A549 (cell line): ENCODE results near the gene OPN1SW. TPM values are rescaled to one million over a fixed set of nuclear protein-coding genes. Genes with fewer than 3 reads are reported as not detected.

ENCODE experiments used
- ATAC-seq, 2 experiments: fragments of 200-7000 bp in 1 of 2; fragments of >200 bp in 1 of 2; cut with Nextera tagmentation in 1 of 2; cut with Tn5 transposase in 1 of 2; 3 replicates each; pipeline versions ENCODE4 v1.8.0 to v1.9.1; 2018 to 2020; ENCODE audit warnings: mild to moderate bottlenecking in 1 of 2, moderate library complexity in 1 of 2
- CTCF ChIA-PET: fragments of 300-600 bp; sonication (Branson Sonifier 250); formaldehyde crosslinking; extraction: SDS; loops from one replicate; lab custom pipeline; 2021; ENCODE audit warnings: antibody characterized with exemption, inconsistent platforms; lab: Yijun Ruan, JAX
- POLR2A ChIA-PET: fragments of 350-600 bp; formaldehyde crosslinking; extraction: SDS; loops from one replicate; lab custom pipeline; 2021; ENCODE audit warnings: antibody characterized with exemption, inconsistent platforms; lab: Yijun Ruan, JAX
- DNase-seq, 2 experiments: peaks; one replicate each; pipeline versions ENCODE4 v3.0.0 to v3.0.0-alpha.2; 2011 to 2016; ENCODE audit warnings: low read depth in 1 of 2, low spot score in 1 of 2
- FAIRE-seq: peaks from 2 replicates; lab custom pipeline; 2011; peaks lifted over from hg19 to GRCh38; lab: Jason Lieb, UNC
- H3K27ac ChIP-seq, 2 experiments: fragments of >200 bp; sonication (Bioruptor Twin); formaldehyde crosslinking; 3 replicates each; pipeline ENCODE4 v1.5.1; 2016 to 2017
- H3K4me1 ChIP-seq: fragments of >200 bp; sonication (Bioruptor Twin); formaldehyde crosslinking; 3 replicates; pipeline ENCODE4 v1.6.1; 2016
- H3K4me2 ChIP-seq: fragments of >200 bp; sonication (Bioruptor Twin); formaldehyde crosslinking; 3 replicates; pipeline ENCODE4 v1.6.1; 2016
- H3K4me3 ChIP-seq: fragments of >200 bp; sonication (Bioruptor Twin); formaldehyde crosslinking; 3 replicates; pipeline ENCODE4 v1.5.1; 2016
- H3K9me3 ChIP-seq: fragments of >200 bp; sonication (Bioruptor Twin); formaldehyde crosslinking; 3 replicates; pipeline ENCODE4 v1.6.1; 2016
- BHLHE40 ChIP-seq: IDR thresholded peaks from 2 replicates; pipeline ENCODE4 v1.6.1; 2012; ENCODE audit warnings: low read depth, low read length, inconsistent platforms
- CEBPB ChIP-seq, 2 experiments: fragments of >200 bp in 1 of 2; sonication (Bioruptor Twin) in 1 of 2; formaldehyde crosslinking in 1 of 2; IDR thresholded peaks; 2 replicates each; pipeline ENCODE4 v1.6.1; 2012 to 2016
- EHMT2 ChIP-seq: fragments of 200-600 bp; sonication (generic); IDR thresholded peaks from 2 replicates; pipeline ENCODE4 v1.6.1; 2016; ENCODE audit warnings: antibody characterized with exemption, low read depth, mild to moderate bottlenecking, moderate library complexity
- ESRRA ChIP-seq: fragments of 150-350 bp; IDR thresholded peaks from 2 replicates; pipeline ENCODE4 v1.6.1; 2014; ENCODE audit warnings: mild to moderate bottlenecking, low read length, borderline replicate concordance
- FOSB ChIP-seq: fragments of 250-450 bp; sonication (Bioruptor Pico); IDR thresholded peaks from 2 replicates; pipeline ENCODE4 v1.5.0; 2020; ENCODE audit warnings: mild to moderate bottlenecking, moderate library complexity
- GATA3 ChIP-seq: IDR thresholded peaks from 2 replicates; pipeline ENCODE4 v1.6.1; 2012; ENCODE audit warnings: borderline replicate concordance
- HOXB5 ChIP-seq: fragments of 250-450 bp; sonication (Bioruptor Pico); IDR thresholded peaks from 2 replicates; pipeline ENCODE4 v1.5.0; 2020; ENCODE audit warnings: mild to moderate bottlenecking, moderate library complexity
- JUNB ChIP-seq: fragments of >200 bp; sonication (Bioruptor Twin); formaldehyde crosslinking; IDR thresholded peaks from 2 replicates; pipeline ENCODE4 v1.6.1; 2016
- KDM1A ChIP-seq: fragments of 200-600 bp; sonication (generic); IDR thresholded peaks from 2 replicates; pipeline ENCODE4 v1.6.1; 2016; ENCODE audit warnings: low read depth, mild to moderate bottlenecking
- KDM5A ChIP-seq: fragments of 200-600 bp; sonication (generic); IDR thresholded peaks from 2 replicates; pipeline ENCODE4 v1.6.1; 2016; ENCODE audit warnings: antibody characterized with exemption, mild to moderate bottlenecking
- NFE2L2 ChIP-seq: fragments of 150-350 bp; conservative IDR thresholded peaks from 2 replicates; pipeline ENCODE4 v1.6.1; 2014; ENCODE audit warnings: low read length
- PHF8 ChIP-seq: fragments of 200-600 bp; sonication (generic); IDR thresholded peaks from 2 replicates; pipeline ENCODE4 v1.6.1; 2016; ENCODE audit warnings: low read depth, mild to moderate bottlenecking, antibody characterized with exemption, moderate library complexity, borderline replicate concordance
- POLR2A ChIP-seq: IDR thresholded peaks from 2 replicates; pipeline ENCODE4 v1.6.1; 2012; ENCODE audit warnings: mild to moderate bottlenecking, low read length
- RAD21 ChIP-seq, 2 experiments: fragments of >200 bp in 1 of 2; sonication (Bioruptor Twin) in 1 of 2; formaldehyde crosslinking in 1 of 2; IDR thresholded peaks in 1 of 2; conservative IDR thresholded peaks in 1 of 2; 2 replicates in 1 of 2; 3 replicates in 1 of 2; pipeline ENCODE4 v1.6.1; 2012 to 2018; ENCODE audit warnings: inconsistent platforms in 1 of 2
- RARB ChIP-seq: fragments of 250-450 bp; sonication (Bioruptor Pico); IDR thresholded peaks from 2 replicates; pipeline ENCODE4 v1.8.0; 2021; ENCODE audit warnings: mild to moderate bottlenecking, moderate library complexity
- TFCP2L1 ChIP-seq: fragments of 250-450 bp; sonication (Bioruptor Pico); IDR thresholded peaks from 2 replicates; pipeline ENCODE4 v1.5.0; 2021; ENCODE audit warnings: mild to moderate bottlenecking
- TP53 ChIP-seq: fragments of 250-450 bp; sonication (Bioruptor Pico); IDR thresholded peaks from 2 replicates; pipeline ENCODE4 v1.5.0; 2021; ENCODE audit warnings: mild to moderate bottlenecking, moderate library complexity
- USF2 ChIP-seq: fragments of 450-650 bp; IDR thresholded peaks from 2 replicates; pipeline ENCODE4 v1.6.1; 2014; ENCODE audit warnings: antibody characterized with exemption
- WGBS: methylation state at CpG from one replicate; pipeline ENCODE4 v1.1.6; 2017; ENCODE audit errors: missing lambda C conversion rate; 5-methylcytosine and 5-hydroxymethylcytosine counted together
- polyA plus RNA-seq, 4 experiments: library from polyadenylated mRNA; depleted of rRNA in 3 of 4; stranded (reverse); fragments of >200 nt; fragmentation: RNase III in 1 of 4; extraction: RNeasy Plus Mini Kit Qiagen cat#74134 plus additional on column Dnase treatment in 1 of 4; gene quantifications; 2 replicates in 3 of 4; 3 replicates in 1 of 4; pipeline ENCODE4 v1.2.3, GENCODE V29; 2011 to 2017

Gene OPN1SW
- polyA plus RNA-seq, 2 of the 4 experiments (the other 2 are of a cell fraction): not detected

GRCh38 chr7:128793181-128793547 is 17.6 kb upstream of the OPN1SW start:
- FAIRE-seq: no peak
- ChIA-PET CTCF (interaction anchor here (2.6 kb wide), 1 partner anchor 13 kb away, joined by 8 read pairs; no protein-coding TSS in a partner anchor), POLR2A (no interaction called here)
- no peak for TF ChIP-seq TFCP2L1
- TF ChIP-seq RAD21 (conservative IDR thresholded peaks at IDR 0.05 in 1 of 2, IDR thresholded peaks at IDR 0.05 in 1 of 2): no peak
- no peak for ATAC-seq
- DNase-seq: no peak
- no peaks in the 10 kb centered on the region for H3K9me3 ChIP-seq
- H3K4me1 ChIP-seq: 0 out of 3 replicates have a peak, but pooled peaks cover 9% of the 10 kb centered on the region
- H3K27ac ChIP-seq: no peak overlapping the region
- 89% methylated on average over 5 of the region's 5 CpGs for WGBS
- no peak overlapping the region for H3K4me3 ChIP-seq
- H3K4me2 ChIP-seq: no peak overlapping the region

GRCh38 chr7:128792471-128793180 is 17.0 kb upstream of the OPN1SW start:
- H3K4me2 ChIP-seq: peak overlapping the region; percentile 91; the same call in 2 of the 3 replicates
- ATAC-seq: no peak
- H3K4me1 ChIP-seq: 0 out of 3 replicates have a peak, but pooled peaks cover 9% of the 10 kb centered on the region
- TF ChIP-seq POLR2A: no peak
- TF ChIP-seq ESRRA: no peak
- no peak for TF ChIP-seq USF2
- TF ChIP-seq FOSB (CRISPR knock-in tag): no peak
- TF ChIP-seq EHMT2: no peak
- TF ChIP-seq CEBPB (IDR thresholded peaks at IDR 0.05): no peak
- no peak for TF ChIP-seq RARB (CRISPR knock-in tag)
- TF ChIP-seq KDM5A: no peak
- TF ChIP-seq NFE2L2: no peak
- TF ChIP-seq TP53 (CRISPR knock-in tag): no peak
- no peak for TF ChIP-seq HOXB5 (CRISPR knock-in tag)
- 79% methylated on average over 8 of the region's 10 CpGs for WGBS
- no peak for DNase-seq
- no peak for FAIRE-seq
- H3K9me3 ChIP-seq: no peaks in the 10 kb centered on the region
- POLR2A ChIA-PET: no interaction called here
- CTCF ChIA-PET: interaction anchor here (0.8 to 1.8 kb wide), 3 partner anchors 54 to 91 kb away, joined by 3 to 7 read pairs (median 3); partner anchors contain the start of gene CALU
- H3K27ac ChIP-seq: no peak overlapping the region
- H3K4me3 ChIP-seq: no peak overlapping the region

- DNase-seq (no peak), FAIRE-seq (no peak), ATAC-seq (peak in 1 of 2 experiments; percentile 7; a peak in 3 of 6 replicates)
- Histone ChIP-seq H3K27ac (peak overlapping the region; percentile 77 to 92; a peak in 5 of 6 replicates), H3K4me2 (peak overlapping the region; percentile 91), H3K9me3 (no peaks in the 10 kb centered on the region), H3K4me1 (0 out of 3 replicates have a peak, but pooled peaks cover 9% of the 10 kb centered on the region), H3K4me3 (peak overlapping the region; percentile 83)
- WGBS: 43% methylated on average over 7 of the region's 9 CpGs
- ChIA-PET POLR2A (no interaction called here), CTCF (interaction anchor here (0.8 to 1.8 kb wide), 3 partner anchors 53 to 92 kb away, joined by 3 to 7 read pairs (median 3); partner anchors contain the start of gene CALU)
- TF ChIP-seq BHLHE40: no peak
Observed at GRCh38 chr7:128791972-128792327, 16.4 kb upstream of the OPN1SW start.

- 0 out of 3 replicates have a peak, but pooled peaks cover 9% of the 10 kb centered on the region for H3K4me1 ChIP-seq
- 4% methylated on average over 31 of the region's 80 CpGs for WGBS
- ATAC-seq: peak; percentile 83 to 91
Observed at GRCh38 chr7:128791121-128791971, 15.8 kb upstream of the OPN1SW start, which contains the start of gene CCDC136. CCDC136 (plus strand) TSS chr7:128791968; CDS start chr7:128792412, 444 bp downstream.

More at GRCh38 chr7:128791121-128791971, 15.8 kb upstream of the OPN1SW start, which contains the start of gene CCDC136:
- Histone ChIP-seq H3K4me3 (peak within 1 kb of the TSS; percentile 83), H3K4me2 (peak within 1 kb of the TSS; percentile 91), H3K27ac (peak within 1 kb of the TSS; percentile 77 to 92), H3K9me3 (no peaks in the 10 kb centered on the region)
- no peak for FAIRE-seq
- CTCF ChIA-PET: interaction anchor here (1.1 to 1.8 kb wide), 2 partner anchors 89 to 92 kb away, joined by 3 to 7 read pairs; no protein-coding TSS in a partner anchor
- TF ChIP-seq KDM1A: no peak
- peak; percentile 37; the same call in 1 of the 2 replicates for TF ChIP-seq PHF8
- TF ChIP-seq JUNB: no peak
- TF ChIP-seq GATA3: no peak
- no peak for TF ChIP-seq ESRRA
- peak; percentile 41 to 70 for DNase-seq
- POLR2A ChIA-PET: no interaction called here
